SK-N-SH (cell line): ENCODE measurements around the gene SLC25A33.

Experiments
- CHD2 ChIP-seq: fragments of 150-350 bp; IDR thresholded peaks from 2 replicates; pipeline ENCODE4 v1.6.1; 2018; ENCODE audit warnings: low read length; ENCODE audit not compliant: partially characterized antibody
- EP300 ChIP-seq, 2 experiments: IDR thresholded peaks; 2 replicates each; pipeline versions ENCODE4 v1.4.0 to v1.6.1; 2012; ENCODE audit warnings: borderline replicate concordance in 1 of 2, low read depth in 1 of 2, low read length in 1 of 2
- EZH2phosphoT487 ChIP-seq: fragments of 200-600 bp; sonication (generic); IDR thresholded peaks from 2 replicates; pipeline ENCODE4 v1.6.1; 2017; ENCODE audit warnings: low read depth, mixed run types, mild to moderate bottlenecking, antibody characterized with exemption, moderate library complexity, borderline replicate concordance
- GABPA ChIP-seq: IDR thresholded peaks from 2 replicates; pipeline ENCODE4 v1.4.0; 2012; ENCODE audit warnings: low read depth, mild to moderate bottlenecking
- GATA2 ChIP-seq: sonication (generic); formaldehyde crosslinking; IDR thresholded peaks from 2 replicates; pipeline ENCODE4 v1.5.0; 2020; ENCODE audit warnings: mild to moderate bottlenecking, missing genetic modification reagents
- POLR2AphosphoS5 ChIP-seq: IDR thresholded peaks from 2 replicates; pipeline ENCODE4 v1.6.1; 2012; ENCODE audit warnings: low read depth, low read length
- RFX5 ChIP-seq: IDR thresholded peaks from 2 replicates; pipeline ENCODE4 v1.6.1; 2012; ENCODE audit warnings: mild to moderate bottlenecking, improper control_type of control experiment, low read length
- RXRA ChIP-seq: IDR thresholded peaks from 2 replicates; pipeline ENCODE4 v1.4.0; 2012; ENCODE audit warnings: low read depth, mild to moderate bottlenecking, borderline replicate concordance
- TAF1 ChIP-seq: IDR thresholded peaks from 2 replicates; pipeline ENCODE4 v1.6.1; 2012; ENCODE audit warnings: low read depth, mild to moderate bottlenecking, low read length, moderate library complexity, borderline replicate concordance
- TF ChIP-seq, protein P1 (sequence below): fragments of 200-600 bp; sonication (generic); IDR thresholded peaks from 2 replicates; pipeline ENCODE4 v1.6.1; 2017; ENCODE audit warnings: antibody characterized with exemption, mild to moderate bottlenecking, moderate library complexity
- TF ChIP-seq, protein P2 (sequence below): IDR thresholded peaks from 2 replicates; pipeline ENCODE4 v1.4.0; 2012; ENCODE audit warnings: low read depth, borderline replicate concordance
- TF ChIP-seq, protein P3 (sequence below): IDR thresholded peaks from 2 replicates; pipeline ENCODE4; 2012
- TF ChIP-seq, protein P4 (sequence below): IDR thresholded peaks from 2 replicates; pipeline ENCODE4 v1.6.1; 2012; ENCODE audit warnings: mild to moderate bottlenecking, low read depth, low read length, moderate library complexity
- TF ChIP-seq, protein P5 (sequence below): fragments of 150-350 bp; IDR thresholded peaks from 2 replicates; pipeline ENCODE4 v1.6.1; 2017; ENCODE audit warnings: antibody characterized with exemption, low read length, low read depth, borderline replicate concordance

DNA sequence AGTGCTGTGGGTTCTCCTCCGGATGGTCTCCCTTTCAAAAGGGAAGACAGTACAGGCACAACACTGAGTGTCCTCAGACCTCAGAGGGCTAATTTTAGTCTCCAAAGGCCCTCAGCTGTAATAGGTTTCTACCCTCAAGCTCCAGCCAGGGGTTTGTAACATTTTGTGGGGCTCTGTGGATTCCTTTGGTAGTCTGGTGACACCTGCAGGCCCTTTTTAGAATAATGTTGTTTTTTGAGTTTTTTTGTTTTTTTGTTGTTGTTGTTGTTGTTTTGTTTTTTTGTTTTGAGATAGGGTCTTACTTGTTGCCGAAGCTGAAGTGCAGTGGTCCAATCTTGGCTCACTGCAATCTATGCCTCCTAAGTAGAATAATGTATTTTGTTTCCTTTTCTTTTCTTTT is 34.5 kb downstream of the SLC25A33 start:
- TF ChIP-seq RXRA (no peak), POLR2AphosphoS5 (no peak), EZH2phosphoT487 (no peak), RFX5 (no peak), EP300 (IDR thresholded peaks at IDR 0.05; ENCODE audit: borderline replicate concordance in 1 of 2, low read depth in 1 of 2, low read length in 1 of 2) (no peak), TAF1 (no peak), GATA2 (CRISPR knock-in tag) (no peak), CHD2 (no peak), GABPA (no peak)
- TF ChIP-seq, protein P1, sequence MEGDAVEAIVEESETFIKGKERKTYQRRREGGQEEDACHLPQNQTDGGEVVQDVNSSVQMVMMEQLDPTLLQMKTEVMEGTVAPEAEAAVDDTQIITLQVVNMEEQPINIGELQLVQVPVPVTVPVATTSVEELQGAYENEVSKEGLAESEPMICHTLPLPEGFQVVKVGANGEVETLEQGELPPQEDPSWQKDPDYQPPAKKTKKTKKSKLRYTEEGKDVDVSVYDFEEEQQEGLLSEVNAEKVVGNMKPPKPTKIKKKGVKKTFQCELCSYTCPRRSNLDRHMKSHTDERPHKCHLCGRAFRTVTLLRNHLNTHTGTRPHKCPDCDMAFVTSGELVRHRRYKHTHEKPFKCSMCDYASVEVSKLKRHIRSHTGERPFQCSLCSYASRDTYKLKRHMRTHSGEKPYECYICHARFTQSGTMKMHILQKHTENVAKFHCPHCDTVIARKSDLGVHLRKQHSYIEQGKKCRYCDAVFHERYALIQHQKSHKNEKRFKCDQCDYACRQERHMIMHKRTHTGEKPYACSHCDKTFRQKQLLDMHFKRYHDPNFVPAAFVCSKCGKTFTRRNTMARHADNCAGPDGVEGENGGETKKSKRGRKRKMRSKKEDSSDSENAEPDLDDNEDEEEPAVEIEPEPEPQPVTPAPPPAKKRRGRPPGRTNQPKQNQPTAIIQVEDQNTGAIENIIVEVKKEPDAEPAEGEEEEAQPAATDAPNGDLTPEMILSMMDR = peak; percentile 56
- TF ChIP-seq, protein P2, sequence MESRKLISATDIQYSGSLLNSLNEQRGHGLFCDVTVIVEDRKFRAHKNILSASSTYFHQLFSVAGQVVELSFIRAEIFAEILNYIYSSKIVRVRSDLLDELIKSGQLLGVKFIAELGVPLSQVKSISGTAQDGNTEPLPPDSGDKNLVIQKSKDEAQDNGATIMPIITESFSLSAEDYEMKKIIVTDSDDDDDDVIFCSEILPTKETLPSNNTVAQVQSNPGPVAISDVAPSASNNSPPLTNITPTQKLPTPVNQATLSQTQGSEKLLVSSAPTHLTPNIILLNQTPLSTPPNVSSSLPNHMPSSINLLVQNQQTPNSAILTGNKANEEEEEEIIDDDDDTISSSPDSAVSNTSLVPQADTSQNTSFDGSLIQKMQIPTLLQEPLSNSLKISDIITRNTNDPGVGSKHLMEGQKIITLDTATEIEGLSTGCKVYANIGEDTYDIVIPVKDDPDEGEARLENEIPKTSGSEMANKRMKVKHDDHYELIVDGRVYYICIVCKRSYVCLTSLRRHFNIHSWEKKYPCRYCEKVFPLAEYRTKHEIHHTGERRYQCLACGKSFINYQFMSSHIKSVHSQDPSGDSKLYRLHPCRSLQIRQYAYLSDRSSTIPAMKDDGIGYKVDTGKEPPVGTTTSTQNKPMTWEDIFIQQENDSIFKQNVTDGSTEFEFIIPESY = no peak
- TF ChIP-seq, protein P3, sequence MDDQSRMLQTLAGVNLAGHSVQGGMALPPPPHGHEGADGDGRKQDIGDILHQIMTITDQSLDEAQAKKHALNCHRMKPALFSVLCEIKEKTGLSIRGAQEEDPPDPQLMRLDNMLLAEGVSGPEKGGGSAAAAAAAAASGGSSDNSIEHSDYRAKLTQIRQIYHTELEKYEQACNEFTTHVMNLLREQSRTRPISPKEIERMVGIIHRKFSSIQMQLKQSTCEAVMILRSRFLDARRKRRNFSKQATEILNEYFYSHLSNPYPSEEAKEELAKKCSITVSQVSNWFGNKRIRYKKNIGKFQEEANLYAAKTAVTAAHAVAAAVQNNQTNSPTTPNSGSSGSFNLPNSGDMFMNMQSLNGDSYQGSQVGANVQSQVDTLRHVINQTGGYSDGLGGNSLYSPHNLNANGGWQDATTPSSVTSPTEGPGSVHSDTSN = no peak
- TF ChIP-seq, protein P4, sequence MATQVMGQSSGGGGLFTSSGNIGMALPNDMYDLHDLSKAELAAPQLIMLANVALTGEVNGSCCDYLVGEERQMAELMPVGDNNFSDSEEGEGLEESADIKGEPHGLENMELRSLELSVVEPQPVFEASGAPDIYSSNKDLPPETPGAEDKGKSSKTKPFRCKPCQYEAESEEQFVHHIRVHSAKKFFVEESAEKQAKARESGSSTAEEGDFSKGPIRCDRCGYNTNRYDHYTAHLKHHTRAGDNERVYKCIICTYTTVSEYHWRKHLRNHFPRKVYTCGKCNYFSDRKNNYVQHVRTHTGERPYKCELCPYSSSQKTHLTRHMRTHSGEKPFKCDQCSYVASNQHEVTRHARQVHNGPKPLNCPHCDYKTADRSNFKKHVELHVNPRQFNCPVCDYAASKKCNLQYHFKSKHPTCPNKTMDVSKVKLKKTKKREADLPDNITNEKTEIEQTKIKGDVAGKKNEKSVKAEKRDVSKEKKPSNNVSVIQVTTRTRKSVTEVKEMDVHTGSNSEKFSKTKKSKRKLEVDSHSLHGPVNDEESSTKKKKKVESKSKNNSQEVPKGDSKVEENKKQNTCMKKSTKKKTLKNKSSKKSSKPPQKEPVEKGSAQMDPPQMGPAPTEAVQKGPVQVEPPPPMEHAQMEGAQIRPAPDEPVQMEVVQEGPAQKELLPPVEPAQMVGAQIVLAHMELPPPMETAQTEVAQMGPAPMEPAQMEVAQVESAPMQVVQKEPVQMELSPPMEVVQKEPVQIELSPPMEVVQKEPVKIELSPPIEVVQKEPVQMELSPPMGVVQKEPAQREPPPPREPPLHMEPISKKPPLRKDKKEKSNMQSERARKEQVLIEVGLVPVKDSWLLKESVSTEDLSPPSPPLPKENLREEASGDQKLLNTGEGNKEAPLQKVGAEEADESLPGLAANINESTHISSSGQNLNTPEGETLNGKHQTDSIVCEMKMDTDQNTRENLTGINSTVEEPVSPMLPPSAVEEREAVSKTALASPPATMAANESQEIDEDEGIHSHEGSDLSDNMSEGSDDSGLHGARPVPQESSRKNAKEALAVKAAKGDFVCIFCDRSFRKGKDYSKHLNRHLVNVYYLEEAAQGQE = no peak
- TF ChIP-seq, protein P5, sequence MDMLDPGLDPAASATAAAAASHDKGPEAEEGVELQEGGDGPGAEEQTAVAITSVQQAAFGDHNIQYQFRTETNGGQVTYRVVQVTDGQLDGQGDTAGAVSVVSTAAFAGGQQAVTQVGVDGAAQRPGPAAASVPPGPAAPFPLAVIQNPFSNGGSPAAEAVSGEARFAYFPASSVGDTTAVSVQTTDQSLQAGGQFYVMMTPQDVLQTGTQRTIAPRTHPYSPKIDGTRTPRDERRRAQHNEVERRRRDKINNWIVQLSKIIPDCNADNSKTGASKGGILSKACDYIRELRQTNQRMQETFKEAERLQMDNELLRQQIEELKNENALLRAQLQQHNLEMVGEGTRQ = no peak
